Progenitor cell of endocrine pancreas (in vitro differentiated cells): Measurements from ENCODE around the gene TNFRSF14. TPM values are rescaled to one million over a fixed set of nuclear protein-coding genes. Genes with fewer than 3 reads are reported as not detected.
A peak's percentile ranks its signal among the peaks of the same experiment; 100 is the strongest.
"Not testable (repeated sequence)": the region's sequence is repeated elsewhere in the genome, so short reads cannot be mapped to it uniquely, and the experiment has no call there.

ENCODE experiments used
- DNase-seq: peaks from one replicate; pipeline ENCODE4 v3.0.0; 2021; ENCODE audit warnings: low spot score; ENCODE audit not compliant: unreplicated experiment
- H3K27ac Mint-ChIP-seq: 2 replicates; pipeline ENCODE4 v1.8.0; 2021; ENCODE audit warnings: mild to moderate bottlenecking, moderate library complexity, mixed read lengths
- H3K27me3 Mint-ChIP-seq: 2 replicates; pipeline ENCODE4 v1.8.0; 2021; ENCODE audit warnings: mixed read lengths
- H3K36me3 Mint-ChIP-seq: 2 replicates; pipeline ENCODE4 v1.8.0; 2022; ENCODE audit warnings: mixed read lengths; ENCODE audit not compliant: insufficient read depth
- H3K4me1 Mint-ChIP-seq: 2 replicates; pipeline ENCODE4 v1.8.0; 2021; ENCODE audit warnings: low read depth, mixed read lengths
- H3K4me3 Mint-ChIP-seq: 2 replicates; pipeline ENCODE4 v1.8.0; 2021; ENCODE audit warnings: low read depth, mild to moderate bottlenecking, moderate library complexity, mixed read lengths
- H3K9me3 Mint-ChIP-seq: 2 replicates; pipeline ENCODE4 v1.8.0; 2021; ENCODE audit warnings: low read depth, mixed read lengths
- CTCF ChIP-seq: fragments of 200-600 bp; sonication (generic); IDR thresholded peaks from one replicate; pipeline ENCODE4 v1.5.0; 2021; ENCODE audit warnings: antibody characterized with exemption, mild to moderate bottlenecking; ENCODE audit not compliant: unreplicated experiment
- total RNA-seq: library from RNA; stranded (reverse); gene quantifications from 2 replicates; pipeline ENCODE4 v1.2.1, GENCODE V29; 2021

The TNFRSF14 gene
- total RNA-seq, 1 donor from 2014 or later: 0.41 TPM

- H3K9me3 Mint-ChIP-seq: peaks cover 14% of the 10 kb centered on the region
- no peak for TF ChIP-seq CTCF
- peaks cover 3% of the 10 kb centered on the region for H3K36me3 Mint-ChIP-seq
- peaks cover 14% of the 10 kb centered on the region for H3K4me1 Mint-ChIP-seq
- H3K4me3 Mint-ChIP-seq: no peak overlapping the region
- no peak for DNase-seq
- H3K27me3 Mint-ChIP-seq: no peaks in the 10 kb centered on the region
- H3K27ac Mint-ChIP-seq: no peak overlapping the region
These were observed 18.2 kb downstream of the TNFRSF14 start for GRCh38 chr1:2574350-2574749.

DNA sequence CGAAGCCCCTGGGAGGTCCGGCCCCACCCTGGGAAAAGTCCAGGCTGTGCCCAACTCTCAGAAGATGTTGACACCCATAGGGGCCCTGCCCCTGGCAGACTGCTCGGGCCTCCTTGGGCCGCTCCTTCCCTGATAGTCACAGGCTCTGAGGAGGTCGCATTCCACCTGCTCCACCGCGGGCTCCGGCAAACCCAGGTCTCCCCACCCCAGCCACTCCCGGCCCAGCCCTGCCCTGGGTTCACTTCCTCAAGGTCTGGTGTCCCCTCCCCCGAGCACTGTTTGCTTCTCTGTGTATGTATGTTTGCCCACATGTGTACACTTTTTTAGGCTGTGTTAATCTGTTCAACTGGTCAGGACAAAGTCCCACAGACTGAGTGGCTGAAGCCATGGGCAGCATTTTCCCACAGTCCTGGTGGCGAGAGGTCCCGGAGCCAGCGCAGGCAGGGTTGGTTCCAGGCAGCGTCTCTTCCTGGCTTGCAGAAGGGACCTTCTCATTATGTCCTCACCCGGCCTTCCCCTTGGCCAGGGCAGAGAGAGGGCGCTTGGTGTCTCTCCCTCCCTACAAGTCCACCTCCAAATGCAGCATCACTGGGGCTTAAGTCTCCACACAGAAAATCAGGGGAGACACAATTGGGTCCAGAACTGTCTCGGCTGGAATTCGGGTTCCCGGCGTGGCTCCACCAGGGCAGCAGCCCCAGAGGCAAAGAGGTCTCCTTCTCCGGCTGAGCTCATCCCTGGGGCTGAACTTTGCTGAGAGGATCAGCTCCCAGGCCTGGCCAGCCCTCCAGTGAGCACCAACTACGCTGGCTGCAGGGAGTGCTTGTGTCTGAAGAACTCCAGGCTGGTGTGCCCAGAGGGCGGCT is 19.9 kb downstream of the TNFRSF14 start:
- H3K4me1 Mint-ChIP-seq: peaks cover 13% of the 10 kb centered on the region
- H3K27ac Mint-ChIP-seq: peak overlapping the region; percentile 59
- TF ChIP-seq CTCF: no peak
- no peak for DNase-seq
- H3K9me3 Mint-ChIP-seq: peaks cover 14% of the 10 kb centered on the region
- peaks cover 3% of the 10 kb centered on the region for H3K36me3 Mint-ChIP-seq
- no peaks in the 10 kb centered on the region for H3K27me3 Mint-ChIP-seq
- H3K4me3 Mint-ChIP-seq: no peak overlapping the region

DNA sequence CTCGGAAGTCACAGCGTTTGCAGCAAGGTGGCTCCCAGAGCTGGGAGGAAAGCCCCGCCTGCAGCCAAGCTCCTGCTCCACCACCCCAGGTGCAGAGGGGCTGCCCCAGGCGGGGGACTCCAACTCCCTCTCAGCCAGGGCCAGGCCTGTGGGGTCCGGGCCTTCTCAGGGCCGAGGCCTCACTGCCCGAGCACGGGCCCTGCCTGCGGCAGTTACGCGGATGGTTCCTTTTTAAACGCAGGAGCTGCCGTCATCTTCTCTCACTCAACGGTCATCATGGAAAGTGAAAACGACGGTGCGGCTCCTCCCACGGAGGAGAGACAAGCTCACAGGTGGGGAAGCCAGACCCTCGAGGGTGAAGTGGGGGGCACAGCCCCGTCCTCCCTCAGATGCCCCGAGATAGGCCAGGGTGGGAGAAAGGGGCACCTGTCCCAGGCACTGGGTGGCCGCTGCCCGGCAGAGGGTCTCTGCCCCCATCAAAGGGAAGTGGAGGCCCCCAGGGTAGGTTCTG is 21.4 kb downstream of the TNFRSF14 start:
- peaks cover 13% of the 10 kb centered on the region for H3K4me1 Mint-ChIP-seq
- not testable (repeated sequence) for H3K36me3 Mint-ChIP-seq, H3K27ac Mint-ChIP-seq, DNase-seq, H3K27me3 Mint-ChIP-seq, H3K4me3 Mint-ChIP-seq
- H3K9me3 Mint-ChIP-seq: peaks cover 12% of the 10 kb centered on the region

GRCh38 chr1:2578758-2579118 is 22.6 kb downstream of the TNFRSF14 start:
- peaks cover 16% of the 10 kb centered on the region for H3K4me1 Mint-ChIP-seq
- H3K27me3 Mint-ChIP-seq: no peaks in the 10 kb centered on the region
- H3K36me3 Mint-ChIP-seq: no peaks in the 10 kb centered on the region
- H3K9me3 Mint-ChIP-seq: peaks cover under 1% of the 10 kb centered on the region
- DNase-seq: no peak
- no peak for TF ChIP-seq CTCF
- peak overlapping the region; percentile 12 for H3K27ac Mint-ChIP-seq
- H3K4me3 Mint-ChIP-seq: no peak overlapping the region

DNA sequence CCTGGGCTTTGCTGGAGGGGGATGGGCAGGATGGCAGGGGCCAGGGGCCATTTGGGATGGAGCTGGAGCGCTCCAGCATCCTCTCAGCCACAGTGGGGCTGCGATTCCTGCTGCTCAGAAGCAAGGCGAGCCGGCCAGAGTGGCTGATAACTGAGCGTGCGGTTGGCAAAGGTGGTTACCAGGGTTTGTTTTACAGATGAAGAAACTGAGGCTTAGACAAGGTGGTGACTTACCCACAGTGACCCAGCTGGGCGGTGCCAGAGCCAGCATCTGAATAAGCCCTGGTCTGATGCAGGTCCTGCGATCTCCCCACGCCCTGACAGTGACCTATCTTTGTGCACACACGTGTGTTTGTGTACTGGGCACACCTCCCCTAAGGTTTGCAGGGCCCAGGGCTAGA is 24.5 kb downstream of the TNFRSF14 start:
- no peaks in the 10 kb centered on the region for H3K27me3 Mint-ChIP-seq
- no peak for DNase-seq
- H3K4me3 Mint-ChIP-seq: no peak overlapping the region
- no peaks in the 10 kb centered on the region for H3K9me3 Mint-ChIP-seq
- no peak overlapping the region for H3K27ac Mint-ChIP-seq
- no peak for TF ChIP-seq CTCF
- H3K36me3 Mint-ChIP-seq: no peaks in the 10 kb centered on the region
- H3K4me1 Mint-ChIP-seq: peaks cover 31% of the 10 kb centered on the region

DNA sequence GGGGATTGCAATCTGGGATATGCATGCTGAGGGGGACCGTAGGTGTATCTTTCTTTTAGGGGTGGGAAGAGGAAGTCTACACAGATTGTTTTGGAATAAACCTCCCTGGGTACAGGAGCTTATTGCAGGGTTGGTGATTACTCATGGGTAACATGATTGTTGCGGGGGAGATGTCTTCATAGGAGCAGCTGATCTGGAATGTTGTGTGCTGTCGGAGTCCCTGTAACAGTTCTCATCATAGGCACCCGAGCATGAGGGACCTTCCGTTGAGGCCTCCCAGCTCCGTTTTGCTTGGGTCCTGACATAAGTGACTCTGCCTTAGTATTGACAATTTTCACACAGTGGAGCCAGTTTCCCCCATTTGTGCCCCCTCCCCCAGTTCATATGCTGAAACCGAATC is 26.2 kb downstream of the TNFRSF14 start:
- Mint-ChIP-seq H3K4me1 (peaks cover 24% of the 10 kb centered on the region), H3K36me3 (no peaks in the 10 kb centered on the region), H3K27me3 (no peaks in the 10 kb centered on the region), H3K27ac (peak overlapping the region; percentile 43), H3K9me3 (no peaks in the 10 kb centered on the region), H3K4me3 (no peak overlapping the region)
- no peak for DNase-seq
- TF ChIP-seq CTCF: no peak
